ENCODE measurements around the gene MPC1.

The MPC1 gene

DNA sequence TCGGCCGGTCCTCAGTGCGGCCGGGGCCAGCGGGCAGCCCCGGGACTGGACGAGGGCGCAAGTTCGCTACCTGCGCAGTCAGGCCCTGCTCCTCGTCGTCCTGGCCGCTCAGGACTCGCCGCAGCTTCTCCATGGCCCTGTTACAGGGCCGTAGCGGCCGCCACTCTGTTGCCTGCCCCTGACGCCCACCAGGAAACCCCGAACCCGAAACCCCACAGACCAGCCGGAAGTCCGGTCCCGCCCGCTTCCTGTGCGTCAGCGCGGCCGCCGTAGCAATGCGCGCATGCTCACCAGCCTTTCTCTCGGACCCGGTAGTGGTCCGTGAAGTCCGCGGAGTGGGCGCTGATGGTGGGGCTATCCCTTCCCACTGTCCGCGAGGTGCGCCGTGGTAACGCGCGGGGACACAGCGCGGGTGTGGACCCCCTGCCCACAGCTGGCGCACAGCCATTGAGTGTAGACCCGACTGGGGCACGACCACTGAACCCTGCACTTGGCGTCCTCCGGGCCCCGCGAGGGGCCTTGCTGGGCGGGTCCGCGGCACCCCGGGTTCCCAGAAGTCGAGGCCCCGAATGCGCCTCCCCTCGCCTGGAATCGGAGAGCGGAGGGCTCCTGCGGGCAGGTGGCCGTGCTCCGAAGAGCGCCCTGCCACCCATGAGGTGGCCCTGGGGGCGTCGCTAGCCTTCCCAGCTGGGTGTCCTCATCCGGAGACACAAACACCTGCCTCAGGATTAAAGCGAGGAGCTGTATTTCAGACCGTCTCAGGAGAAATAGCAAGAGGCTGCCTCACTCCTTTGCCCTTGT lies 40.2 kb downstream of the MPC1 start, which contains the start of gene SFT2D1:
Gene SFT2D1, minus strand, starts transcription at position 197 of the 801 bp plus-strand sequence. Its CDS starts 64 bp downstream, at position 133.
- DNase-seq, result peak; percentile 64

DNA sequence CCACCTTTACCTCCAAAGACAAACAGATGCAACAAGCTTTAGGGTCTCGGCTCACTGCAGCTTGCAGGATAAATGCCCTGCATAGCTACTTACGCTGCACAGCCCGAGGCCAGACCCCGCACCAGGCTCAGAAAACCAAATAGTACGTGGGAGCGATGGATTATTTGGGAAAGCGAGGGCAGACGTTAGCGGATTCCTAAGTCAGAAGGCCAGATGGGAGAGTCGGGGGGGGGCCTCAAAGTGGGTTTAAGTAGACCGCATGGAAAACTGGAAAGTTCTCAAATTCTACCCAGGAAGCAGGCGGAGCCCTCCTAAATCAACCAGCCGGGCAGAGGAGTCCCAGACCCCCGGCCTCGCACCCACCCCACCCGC lies 40.8 kb downstream of the MPC1 start:
- no peak for DNase-seq

DNA sequence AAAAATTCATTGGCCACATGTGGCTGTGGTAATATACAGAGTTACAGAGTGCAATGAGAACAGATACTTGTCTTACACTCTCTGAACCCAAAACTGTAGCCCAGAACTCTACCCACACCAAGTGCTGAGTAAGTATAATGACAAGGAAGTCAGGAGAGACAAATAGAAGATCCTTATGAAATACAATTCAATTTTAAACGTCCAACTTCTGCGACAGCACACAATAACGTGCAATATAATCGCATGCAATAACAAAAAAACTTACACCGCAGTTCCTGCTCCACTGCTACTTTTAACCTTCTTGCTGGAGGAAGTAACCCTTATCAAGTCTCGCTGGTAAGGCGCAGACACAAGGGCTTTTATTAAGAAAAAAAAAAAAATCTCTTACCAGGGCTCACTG lies 41.3 kb downstream of the MPC1 start:
- DNase-seq, result no peak

DNA sequence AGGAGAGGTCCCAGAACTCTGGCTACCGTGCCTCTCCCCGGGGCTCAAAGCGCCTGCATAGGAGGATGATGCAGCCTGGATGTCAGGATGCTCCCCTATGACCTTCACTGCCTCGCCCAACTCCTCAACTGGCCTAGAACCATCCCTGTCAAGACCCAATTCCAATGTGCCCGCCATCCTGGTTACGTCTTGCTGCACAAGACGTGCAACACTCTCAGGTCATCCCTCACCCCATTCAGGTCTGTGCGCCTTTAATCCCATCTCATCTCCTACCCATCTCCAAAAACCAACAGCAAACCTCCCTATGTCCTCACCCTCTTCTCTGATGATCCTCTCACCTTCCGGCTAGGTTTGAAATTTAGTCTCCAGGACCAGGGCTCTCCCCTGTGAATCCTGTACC lies 43.9 kb downstream of the MPC1 start:
- no peak for DNase-seq

DNA sequence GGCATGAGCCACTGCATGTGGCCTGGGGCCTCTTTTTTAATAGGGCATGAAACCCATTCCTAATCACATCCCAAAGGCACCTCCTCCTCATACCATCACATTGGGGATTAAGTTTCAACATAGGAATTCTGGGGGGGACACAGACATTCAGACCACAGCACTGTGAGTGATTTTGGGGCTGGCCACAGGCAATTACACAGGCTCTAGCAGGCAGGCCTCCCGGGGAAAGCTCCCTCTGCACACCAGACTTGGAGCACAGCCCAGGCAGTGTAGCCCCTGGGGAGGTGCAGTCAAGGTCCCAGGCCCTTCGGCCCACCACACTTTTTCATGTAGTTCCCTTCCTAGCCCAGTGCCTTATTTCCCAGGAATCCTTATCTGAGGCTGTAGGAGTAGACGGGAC lies 45.9 kb downstream of the MPC1 start:
- DNase-seq, result no peak

DNA sequence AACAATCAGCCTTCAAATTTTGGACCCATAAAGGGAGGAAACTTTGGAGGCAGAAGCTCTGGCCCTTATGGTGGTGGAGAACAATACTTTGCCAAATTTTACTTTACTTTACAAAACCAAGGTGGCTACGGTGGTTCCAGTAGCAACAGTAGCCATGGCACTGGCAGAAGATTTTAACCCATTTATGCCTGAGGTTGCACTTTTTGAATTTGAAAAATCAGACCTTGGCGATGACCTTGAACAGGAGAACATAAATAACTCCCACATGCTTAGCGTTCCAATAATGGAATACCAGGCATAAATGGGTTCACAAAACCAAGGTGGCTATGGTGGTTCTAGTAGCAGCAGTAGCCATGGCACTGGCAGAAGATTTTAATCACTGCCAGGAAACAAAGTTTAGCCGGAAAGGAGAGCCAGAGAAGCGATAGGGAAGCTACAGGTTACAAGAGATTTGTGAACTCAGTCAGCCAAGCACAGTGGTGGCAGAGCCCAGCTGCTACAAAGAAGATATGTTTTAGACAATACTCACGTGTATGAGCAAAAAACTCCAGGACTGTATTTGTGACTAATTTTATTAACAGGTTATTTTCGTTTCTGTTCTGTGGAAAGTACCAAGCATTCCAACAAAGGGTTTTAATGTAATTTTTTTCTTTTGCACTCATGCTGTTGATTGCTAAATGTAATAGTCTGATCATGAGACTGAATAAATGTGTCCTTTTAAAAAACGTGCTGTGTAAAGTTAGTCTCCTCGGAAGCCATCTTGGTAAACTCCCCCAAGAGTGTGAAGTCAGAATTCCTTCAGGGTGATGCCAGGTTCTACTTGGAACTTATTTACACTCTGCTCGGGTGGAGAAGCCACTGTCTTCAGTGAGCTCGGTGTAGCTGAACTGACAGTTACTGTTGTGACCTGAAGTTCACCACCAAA lies 47.1 kb downstream of the MPC1 start:
- DNase-seq, result no peak

DNA sequence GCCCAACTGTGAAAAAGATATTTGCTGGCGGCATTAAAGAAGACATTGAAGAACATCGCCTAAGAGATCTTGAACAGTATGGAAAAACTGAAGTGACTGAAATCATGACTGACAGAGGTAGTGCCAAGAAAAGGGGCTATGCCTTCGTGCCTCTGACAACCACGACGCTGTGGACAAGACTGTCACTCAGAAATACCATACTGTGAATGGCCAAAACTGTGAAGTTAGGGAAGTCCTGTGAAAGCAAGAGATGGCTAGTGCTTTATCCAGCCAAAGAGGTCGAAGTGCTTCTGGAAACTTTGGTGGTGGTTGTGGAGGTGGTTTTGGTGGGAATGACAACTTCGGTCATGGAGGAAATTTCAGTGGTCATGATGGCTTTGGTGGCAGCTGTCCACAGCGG lies 47.9 kb downstream of the MPC1 start:
- DNase-seq, result no peak

DNA sequence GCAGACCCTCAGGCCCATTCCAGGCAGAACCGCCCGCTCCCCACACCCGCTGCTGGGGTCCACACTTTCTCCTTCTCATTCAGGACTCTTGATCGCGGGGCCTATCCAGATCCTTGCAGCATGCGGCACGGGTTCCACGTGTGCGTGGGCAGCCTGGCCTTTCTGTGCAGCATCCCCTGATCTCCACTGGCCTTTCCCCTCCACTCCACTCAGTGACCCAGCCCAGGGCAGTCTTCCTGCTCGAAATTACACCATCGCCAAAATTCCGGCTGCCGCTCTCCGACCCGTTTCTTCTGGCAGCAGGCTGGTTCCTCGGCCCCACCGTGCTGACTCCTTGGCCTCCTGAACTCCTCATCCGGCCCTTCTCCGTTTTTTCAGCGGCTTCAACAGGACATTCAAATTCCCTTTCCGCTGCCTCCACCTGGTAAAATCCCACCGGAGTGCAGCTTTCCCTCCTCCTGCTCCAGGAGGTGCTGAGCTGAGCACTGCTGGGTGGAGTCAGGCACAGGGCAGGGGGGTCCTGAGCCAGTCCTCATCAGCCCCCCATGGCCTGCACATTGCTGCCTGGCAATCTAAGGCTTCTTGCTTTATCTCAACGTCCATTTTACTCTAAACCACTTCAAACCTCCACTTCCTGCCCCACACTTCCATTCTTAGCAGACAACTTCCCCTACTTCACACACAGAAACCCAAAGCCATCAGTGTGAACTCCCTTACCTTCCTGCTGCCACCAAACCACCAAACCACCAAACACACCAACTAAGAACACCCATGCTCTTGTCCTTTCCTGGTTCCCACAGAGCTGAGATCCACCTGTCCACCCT lies 49.4 kb downstream of the MPC1 start:
- DNase-seq, result no peak

DNA sequence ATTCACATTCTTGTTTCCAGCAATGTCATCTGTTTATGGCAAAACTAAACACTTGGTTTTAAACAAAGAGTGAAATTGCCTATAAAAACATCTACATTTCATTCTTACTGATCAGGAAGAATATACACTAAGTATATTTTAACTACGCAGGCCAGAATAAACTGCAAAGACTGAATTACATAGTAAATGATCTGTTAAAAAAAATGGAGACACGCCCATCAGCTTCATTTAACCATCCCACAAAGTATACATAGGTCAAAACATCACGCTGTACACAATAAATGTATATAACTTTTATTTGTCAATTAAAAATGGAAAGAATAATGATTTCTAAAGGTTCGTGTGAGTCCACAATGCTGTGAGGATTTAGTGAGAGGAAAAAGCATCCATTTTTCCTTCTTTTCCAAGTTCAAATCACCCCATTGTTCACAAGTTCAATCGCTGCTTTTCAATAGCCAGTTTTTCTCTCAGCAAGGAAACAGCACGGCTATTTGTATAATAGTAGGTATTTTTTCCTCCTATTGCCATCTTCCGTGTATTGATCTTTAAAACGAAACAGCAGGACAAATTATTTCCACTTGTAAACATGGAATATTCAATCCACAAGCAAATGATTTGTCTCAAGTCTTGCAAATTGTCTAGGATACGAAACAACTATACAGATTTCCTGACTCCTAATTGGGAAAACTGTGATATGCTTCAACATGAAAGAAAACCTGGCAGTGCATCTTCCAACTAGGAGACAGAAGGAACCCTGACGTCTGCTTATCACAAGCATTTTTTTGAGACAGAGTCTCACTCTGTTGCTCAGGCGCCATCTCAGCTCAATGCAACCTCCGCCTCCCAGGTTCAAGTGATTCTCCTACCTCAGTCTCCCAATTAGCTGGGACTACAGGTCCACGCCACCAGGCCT lies 51.0 kb downstream of the MPC1 start:
- no peak for DNase-seq

DNA sequence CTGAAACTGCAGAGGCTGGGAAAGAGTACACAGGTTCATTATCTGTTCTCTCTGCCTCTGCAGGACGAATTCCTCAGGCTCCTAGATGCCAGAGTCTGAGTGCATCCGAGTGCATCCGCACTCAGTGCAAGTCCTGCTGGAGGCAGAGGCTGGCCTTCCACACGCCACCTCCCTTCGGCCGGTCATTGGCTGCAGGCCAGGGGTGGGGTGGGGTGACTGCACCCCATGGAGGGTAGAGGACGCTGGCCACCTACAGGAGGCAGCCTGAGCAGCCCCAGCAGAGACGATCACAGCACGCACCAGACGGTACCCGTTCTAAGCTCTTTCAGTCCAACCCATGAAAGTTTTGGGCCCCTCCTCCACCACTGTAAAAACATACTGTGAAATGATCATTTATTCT lies 52.1 kb downstream of the MPC1 start:
- no peak for DNase-seq

DNA sequence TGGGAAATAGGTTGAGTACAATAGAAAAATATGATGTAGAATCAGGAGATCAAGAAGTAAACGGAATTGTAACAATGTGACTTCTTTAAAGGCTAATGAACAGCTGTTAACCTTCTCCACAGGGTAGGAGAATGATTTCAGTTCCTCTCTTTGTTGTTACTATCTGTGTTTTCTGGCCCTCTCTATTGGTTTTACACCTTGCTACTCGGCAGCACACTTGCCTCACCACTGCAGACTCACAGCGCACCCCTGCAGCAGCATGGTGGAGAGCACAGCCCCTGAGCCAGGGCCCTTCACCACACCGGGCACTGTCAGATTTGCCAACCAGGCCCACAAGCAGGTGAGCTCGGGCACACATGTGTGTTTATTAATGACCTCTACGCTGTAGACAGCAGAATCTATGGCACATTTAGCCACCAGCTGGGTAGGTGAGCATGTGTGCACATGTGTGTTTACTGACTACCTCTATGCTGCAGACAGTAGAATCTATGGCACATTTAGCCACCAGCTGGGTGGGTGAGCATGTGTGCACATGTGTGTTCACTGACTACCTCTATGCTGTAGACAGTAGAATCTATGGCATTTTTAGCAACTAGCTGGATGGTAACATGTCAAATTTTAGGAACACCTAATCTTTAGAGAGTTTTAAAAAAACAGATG lies 57.2 kb downstream of the MPC1 start:
- DNase-seq, result no peak

DNA sequence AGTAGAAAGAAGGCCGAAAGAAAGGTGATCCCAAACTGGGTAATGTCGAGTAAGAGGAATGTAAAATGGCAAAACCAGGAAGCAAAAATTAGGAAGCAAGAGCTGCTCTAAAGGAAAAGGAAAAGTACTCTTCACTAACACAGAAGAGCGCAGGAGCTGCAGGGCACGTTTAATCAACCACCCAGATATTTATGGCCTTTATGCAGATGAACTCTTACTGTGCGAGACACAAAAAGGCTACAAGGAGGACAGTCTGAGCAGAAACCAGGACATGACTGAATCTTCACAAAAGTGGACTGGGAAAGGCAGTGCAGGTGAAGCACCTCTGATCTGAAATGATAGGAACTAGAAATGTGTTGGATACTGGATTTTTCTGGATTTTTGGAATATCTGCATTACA lies 59.3 kb downstream of the MPC1 start:
- no peak for DNase-seq

DNA sequence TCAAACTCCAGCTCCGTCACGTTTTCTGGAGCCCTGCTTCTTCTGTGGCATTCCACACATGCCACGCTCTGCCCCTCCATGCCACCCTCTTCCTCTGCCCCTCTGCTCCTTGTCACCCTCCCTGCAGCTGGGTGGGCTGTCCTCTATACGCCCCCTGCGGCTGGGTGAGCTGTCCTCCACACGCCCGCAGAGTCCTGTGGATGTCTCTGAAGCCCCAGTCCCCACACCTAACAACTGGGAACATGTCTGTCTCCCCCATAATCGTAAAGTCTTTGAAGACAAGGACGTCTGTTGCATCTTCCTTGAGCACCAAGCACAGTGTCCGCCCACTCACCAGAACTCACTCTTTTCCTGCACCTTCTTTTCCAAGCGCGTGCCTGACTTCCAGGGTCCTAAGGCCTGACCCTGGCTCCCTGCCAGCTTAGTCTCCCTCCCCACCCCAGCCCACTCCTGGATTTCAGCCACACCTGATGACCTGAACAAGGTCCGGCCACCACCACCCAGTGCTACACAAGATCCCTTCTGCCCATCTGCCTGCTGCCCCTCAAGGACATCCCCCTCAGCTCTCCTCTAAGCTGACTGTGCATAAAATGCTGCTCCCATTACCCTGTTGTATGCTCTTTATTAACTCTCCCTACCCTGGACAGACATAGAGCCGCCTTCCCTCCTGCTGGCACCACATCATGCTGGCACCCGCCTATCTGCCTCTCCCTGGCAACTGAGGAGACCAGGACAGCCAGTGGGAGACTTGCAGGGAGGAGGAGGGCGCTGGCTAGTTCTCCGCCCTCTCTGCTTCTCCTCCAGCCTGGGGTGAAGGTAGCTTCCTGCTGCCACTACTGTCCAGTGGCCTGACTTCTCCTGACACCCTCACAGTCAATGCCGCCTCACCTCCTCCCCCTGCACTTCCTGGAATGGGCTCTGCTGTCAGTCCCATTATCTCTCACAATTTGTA lies 63.8 kb downstream of the MPC1 start:
- DNase-seq, result no peak

DNA sequence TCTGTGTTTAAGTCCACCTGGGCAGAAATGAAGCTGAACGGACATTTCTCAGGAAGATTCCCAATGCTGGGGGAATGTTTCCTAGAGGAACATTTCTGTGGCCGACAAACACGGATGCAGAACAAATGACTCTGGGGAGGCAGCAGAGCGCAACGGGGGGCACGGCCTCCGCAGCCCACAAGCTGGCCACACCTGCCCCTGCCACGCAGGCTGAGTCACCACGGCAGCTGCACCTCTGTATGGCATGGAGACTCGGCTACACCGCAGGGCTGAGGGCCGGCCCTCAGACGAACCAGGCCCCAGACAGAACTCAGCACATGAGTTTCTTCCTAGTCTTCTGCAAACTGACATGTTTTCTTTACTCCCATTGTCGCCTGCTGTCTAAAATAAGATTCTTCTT lies 64.5 kb downstream of the MPC1 start:
- no peak for DNase-seq

DNA sequence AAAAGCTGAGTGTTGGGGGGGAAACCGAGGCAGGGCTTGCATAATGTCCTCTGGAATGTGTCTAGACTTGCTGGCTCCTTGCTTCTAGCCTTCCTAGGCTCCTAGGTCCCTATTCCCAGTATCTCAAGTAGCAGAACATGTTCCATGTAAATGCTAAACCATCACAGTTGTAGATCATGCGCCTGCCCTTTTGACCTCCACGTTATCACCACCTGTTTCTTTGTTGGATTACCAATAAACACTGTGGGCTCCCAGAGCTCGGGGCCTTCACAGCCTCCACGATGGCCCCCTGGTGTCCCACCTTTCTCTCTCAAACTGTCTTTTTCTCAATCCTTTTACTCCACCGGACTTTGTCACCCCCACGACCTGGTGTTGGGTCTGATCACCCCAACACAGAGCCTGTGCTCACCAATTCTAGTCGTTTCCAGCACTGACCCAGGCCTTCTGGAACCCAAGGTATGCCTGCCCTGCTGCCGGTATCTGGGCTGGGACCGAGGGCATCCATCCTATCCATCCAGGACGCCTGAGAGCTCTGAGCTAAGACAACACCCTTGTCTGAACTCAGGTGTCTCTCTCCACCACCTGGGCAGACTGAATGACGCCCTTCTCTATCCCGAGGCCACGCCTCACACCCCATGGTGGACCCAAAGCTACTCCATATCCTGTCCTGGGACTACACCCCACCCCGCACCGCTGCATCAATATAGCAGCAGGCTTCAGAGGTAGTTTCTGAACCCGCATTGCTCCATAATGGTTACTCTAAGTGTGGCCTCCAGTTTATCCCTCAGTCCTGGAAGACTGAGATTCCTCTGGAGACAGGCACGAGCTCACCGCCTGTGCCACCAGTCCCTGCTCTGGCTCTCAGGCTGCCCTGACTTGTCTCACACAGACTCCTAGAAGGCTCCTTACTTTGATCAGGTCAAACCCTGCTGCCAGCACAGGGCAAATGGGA lies 65.2 kb downstream of the MPC1 start:
- DNase-seq, result no peak

DNA sequence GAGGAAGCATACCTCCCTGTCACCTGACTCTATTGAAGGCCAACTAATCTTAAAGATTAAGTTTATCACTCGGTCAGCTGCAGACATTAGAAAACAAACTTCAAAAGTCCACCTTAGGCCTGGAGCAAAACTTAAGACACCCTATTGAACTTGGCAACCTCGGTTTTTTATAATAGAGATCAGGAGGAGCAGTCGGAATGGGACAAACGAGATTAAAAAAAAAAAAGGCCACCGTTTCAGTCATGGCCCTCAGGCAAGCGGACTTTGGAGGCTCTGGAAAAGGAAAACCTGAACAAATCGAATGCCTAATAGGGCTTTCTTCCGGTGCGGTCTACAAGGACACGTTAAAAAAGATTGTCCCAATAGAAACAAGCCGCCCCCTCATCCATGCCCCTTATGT lies 67.3 kb downstream of the MPC1 start:
- no peak for DNase-seq

All from NCI-H2227 treated with DMSO at 0.1 percent for 48 hours (cell line).